Stomach (tissue), 4 donors: Measurements from ENCODE around the gene PCNP.

Experiments
- CTCF ChIP-seq, 7 experiments: fragments of 450-650 bp in 4 of 7; fragments of 200-600 bp in 3 of 7; sonication (generic) in 3 of 7; IDR thresholded peaks; one replicate each; pipeline ENCODE4 v1.5.1; 2016 to 2019; ENCODE audit warnings: antibody characterized with exemption in 7 of 7, control low read depth in 2 of 7, mild to moderate bottlenecking in 1 of 7
- POLR2A ChIP-seq, 4 donors: fragments of 450-650 bp; IDR thresholded peaks; one replicate each; pipeline ENCODE4 v1.6.1; 2016; ENCODE audit warnings: antibody characterized with exemption in 4 of 4, control low read depth in 2 of 4, mild to moderate bottlenecking in 1 of 4, moderate library complexity in 1 of 4

GRCh38 chr3:101577286-101577685, 3.3 kb downstream of the PCNP start:
- no peak for TF ChIP-seq CTCF (IDR thresholded peaks at IDR 0.05)
- TF ChIP-seq POLR2A (IDR thresholded peaks at IDR 0.05), result no peak
